LNCAP (cell line): Measurements from ENCODE around the gene NUP62.

Source experiments
- CTCF ChIP-seq: fragments of 450-650 bp; IDR thresholded peaks from 2 replicates; pipeline ENCODE4 v1.5.1; 2017; ENCODE audit warnings: mild to moderate bottlenecking

Gene NUP62

GRCh38 chr19:49889038-49889686, 40.1 kb downstream of the NUP62 start:
- no peak for TF ChIP-seq CTCF

- no peak for TF ChIP-seq CTCF
These were observed 40.8 kb downstream of the NUP62 start for GRCh38 chr19:49888510-49888824.

GRCh38 chr19:49887665-49888509, 41.4 kb downstream of the NUP62 start:
- no peak for TF ChIP-seq CTCF

GRCh38 chr19:49887037-49887664, 42.2 kb downstream of the NUP62 start:
- no peak for TF ChIP-seq CTCF

- no peak for TF ChIP-seq CTCF
These were observed 44.5 kb downstream of the NUP62 start for GRCh38 chr19:49884760-49885159.

- no peak for TF ChIP-seq CTCF
These were observed 45.2 kb downstream of the NUP62 start for GRCh38 chr19:49884109-49884508.

- no peak for TF ChIP-seq CTCF
These were observed 46.2 kb downstream of the NUP62 start for GRCh38 chr19:49883094-49883493.
